Amniotic epithelial cell (primary cell): ENCODE measurements around the gene TNFRSF14.
A peak's percentile ranks its signal among the peaks of the same experiment; 100 is the strongest.

ENCODE experiments used
- DNase-seq: peaks from one replicate; pipeline ENCODE4 v3.0.0-alpha.2; 2010; ENCODE audit warnings: low read depth

TNFRSF14 gene

GRCh38 chr1:2523191-2523890, 32.8 kb upstream of the TNFRSF14 start:
- DNase-seq: no peak

- no peak for DNase-seq
Measured at GRCh38 chr1:2523891-2524609, 32.1 kb upstream of the TNFRSF14 start.

- DNase-seq: no peak
Measured at GRCh38 chr1:2525572-2525919, 30.6 kb upstream of the TNFRSF14 start.

DNA sequence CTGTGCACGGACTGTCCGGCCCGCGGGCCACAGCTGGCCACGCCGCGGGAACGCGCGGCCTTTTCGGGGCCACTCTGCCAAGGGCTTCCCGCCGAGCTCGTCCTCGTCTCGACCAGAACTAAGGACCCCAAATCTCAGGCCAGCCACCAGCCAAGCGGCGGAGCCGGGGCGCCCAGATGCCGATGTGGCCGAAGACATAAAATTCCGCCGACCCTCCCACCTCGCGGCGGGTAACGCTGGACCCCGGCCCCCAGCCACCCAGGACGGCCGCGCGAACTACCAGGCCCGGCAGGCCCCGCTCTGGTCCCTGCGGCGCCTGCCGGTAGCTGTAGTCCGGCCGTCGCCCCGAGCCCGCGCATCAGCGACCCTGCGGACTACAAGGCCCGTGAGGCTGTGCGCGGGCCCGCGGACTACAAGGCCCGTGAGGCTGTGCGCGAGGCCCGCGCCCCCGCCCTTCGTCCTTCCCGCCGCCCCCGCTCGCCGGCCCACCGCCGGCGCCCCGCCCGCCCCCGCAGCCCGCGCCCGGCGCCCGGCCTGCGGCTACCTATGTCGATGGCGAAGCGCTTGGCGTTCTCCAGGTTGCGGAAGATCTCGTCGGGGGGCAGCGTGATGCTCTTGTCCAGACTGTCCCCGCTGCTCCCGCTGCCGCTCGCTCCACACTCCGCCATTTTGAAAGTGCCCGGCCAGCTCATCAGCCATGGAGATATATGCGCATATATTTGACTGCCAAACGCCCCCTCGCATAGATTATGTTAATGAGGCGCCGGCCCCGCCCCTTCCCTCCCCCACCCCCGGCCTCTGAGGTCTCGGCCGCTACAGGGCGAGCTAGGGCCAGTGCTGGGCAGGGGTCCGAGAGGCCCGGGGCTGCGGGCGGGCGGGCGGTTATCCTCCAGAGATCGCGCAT, 30.0 kb upstream of the TNFRSF14 start, which contains the start of gene PANK4:
Gene PANK4, minus strand, starts transcription at position 677 of the 904 bp plus-strand sequence. Its CDS starts 9 bp downstream, at position 668.
- DNase-seq: peak; percentile 91

GRCh38 chr1:2526824-2527555, 29.2 kb upstream of the TNFRSF14 start:
- DNase-seq: peak; percentile 45

DNA sequence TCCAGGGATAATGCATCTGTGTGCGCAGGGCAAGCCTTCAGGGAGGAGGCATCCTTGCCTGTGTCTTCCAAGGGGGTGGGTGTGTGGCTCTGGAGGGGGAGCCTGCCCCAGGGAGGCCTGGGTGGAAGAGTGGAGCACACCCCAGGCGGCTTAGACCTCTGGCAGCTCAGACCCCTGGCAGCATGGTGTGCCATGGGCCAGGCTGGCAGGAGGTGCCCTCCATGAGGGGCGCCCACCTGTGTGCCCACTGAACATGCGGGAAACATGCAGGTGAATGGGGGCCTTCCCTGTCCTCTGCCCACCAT, 28.7 kb upstream of the TNFRSF14 start:
- DNase-seq: no peak

GRCh38 chr1:2528016-2528415, 28.2 kb upstream of the TNFRSF14 start:
- no peak for DNase-seq

GRCh38 chr1:2528611-2528965, 27.6 kb upstream of the TNFRSF14 start:
- no peak for DNase-seq

- DNase-seq: no peak
Measured at GRCh38 chr1:2528966-2529783, 27.0 kb upstream of the TNFRSF14 start.

GRCh38 chr1:2529784-2530512, 26.2 kb upstream of the TNFRSF14 start, which contains the start of gene HES5:
TSS of gene HES5 (minus strand) at chr1:2530263. CDS start at chr1:2530164, 99 bp downstream.
- DNase-seq: no peak

DNA sequence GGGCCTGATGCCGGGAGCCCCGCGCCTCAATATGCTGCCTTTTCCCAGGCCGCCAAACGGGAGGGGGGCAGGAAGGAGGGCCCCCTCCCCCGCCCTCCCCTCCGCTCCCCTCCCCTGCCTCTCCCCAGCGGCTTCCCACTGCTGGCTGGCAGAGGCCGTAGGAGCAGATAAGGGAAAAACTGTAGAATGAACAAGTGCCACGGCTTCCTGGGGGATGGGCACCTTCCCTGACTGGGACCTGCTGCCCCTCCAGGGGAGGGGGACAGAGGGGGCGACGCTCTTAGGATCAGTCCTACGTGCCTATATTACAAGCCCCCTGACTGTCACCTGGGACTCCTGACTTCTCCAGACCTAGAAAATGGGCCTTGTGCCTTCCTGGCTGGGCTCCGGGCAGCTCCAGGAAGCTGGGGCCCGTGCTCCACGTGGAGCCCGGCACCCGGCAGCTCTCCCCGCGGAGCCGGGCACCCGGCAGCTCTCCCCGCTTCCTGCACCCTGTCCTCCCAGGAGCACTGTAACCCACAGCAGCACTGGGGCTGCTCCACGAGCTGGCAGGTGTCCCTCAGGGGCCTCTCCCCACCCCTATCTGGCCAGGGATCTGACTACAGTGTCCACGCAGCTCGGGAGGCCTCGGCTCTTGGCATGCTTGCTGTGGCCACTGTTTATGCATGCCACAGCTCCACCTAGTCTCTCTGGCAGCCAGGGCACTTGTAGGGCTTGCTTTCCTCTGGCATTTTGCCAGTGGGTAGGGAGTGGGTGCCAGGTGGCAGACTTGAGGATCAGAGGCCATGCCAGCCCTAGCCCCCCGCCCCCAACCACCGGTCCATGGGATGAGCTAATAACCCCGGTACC, 25.4 kb upstream of the TNFRSF14 start:
- no peak for DNase-seq

GRCh38 chr1:2532485-2533160, 23.5 kb upstream of the TNFRSF14 start:
- no peak for DNase-seq

DNA sequence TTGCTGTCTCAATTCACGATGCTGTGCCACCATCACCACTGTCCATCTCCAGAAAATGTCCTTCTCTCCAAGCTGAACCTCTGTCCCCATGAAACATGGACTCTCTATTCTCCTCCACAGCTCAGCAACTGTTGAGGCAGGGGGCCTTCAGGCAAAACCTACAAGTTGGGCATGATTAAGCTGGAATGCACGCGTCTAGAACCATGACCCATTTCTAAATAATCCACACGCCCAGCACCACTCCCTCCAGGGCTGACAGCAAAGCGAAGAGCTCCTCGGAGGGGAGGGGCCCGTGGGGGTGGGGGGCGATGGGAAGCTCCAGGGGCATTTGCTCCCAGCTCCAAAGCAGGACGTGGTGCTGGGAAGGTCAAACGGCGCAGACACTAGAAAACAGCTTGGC, 22.8 kb upstream of the TNFRSF14 start:
- DNase-seq: peak; percentile 58

DNA sequence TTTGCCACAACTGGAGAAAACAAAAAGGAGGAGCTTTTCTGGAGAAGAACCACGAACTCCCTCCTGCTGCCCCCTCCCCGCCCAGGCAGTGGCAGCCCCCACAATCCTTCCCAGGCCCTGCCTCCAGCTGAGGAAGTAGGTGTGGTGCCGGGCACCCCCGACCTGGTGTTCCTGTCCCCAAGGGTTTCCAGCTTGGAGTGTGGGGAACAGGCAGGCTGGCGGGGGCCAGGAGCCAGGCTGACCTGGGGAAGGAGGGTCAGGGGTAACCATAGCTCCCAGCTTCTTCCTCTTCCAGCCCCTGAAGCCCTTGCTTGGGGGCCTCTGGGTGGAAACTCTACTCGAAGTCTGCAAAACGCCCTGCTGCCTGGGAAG, 21.9 kb upstream of the TNFRSF14 start:
- no peak for DNase-seq

DNA sequence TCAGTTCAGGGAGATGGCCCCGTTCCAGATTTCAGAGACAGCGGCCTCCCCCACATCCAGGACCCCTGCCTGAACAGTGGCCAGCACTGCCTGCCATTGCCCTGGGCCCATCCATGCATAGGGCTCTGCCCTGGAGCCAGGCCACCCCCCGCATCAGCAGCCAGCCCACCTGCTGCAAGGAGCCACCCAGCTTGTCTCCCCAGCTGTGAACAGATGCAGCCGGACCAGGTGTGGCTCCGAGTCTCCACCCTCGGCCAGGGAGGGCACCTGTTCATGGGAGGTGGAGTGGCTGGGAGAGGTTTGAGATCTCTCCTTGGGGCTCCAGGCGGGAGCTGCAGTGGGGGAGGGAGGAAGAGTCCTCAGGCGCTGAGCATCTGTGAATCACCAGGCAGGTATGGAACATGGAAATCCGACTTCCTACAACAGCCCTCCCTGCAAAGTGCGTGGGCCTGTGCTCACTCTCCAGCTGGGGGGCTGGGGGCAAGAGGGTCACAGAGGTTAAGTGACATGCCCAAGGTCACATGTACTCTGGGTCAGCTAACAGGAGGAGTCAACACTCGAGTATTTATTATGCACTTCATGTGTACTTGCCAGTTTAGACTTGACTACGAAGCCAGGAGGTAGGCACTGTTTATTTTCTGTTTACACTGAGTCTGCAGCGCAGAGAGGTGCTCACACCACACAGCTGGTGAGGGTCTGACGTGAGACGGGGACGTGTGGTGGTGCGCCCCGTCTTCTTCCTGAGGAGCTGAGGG, 21.3 kb upstream of the TNFRSF14 start:
- DNase-seq: peak; percentile 83

DNA sequence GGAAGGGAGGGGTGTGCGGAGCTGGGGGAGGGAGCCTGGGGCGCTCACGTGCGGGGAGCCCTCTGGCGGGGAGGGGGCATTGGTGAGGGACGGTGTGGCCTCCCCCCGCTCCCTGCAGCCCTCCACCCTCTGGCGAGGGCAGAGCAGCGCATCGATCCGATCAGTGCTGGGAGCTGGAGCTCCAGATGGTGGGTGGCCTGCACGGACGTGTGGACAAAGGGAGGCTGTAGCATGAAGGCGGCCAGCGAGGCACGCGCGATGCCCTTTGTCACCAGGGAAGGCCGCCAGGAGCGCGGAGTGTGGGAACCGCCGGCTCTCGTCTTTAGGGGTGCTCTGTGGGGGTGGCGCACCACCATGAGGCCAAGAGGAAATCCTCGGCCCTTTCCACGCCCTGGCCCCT, 20.7 kb upstream of the TNFRSF14 start:
- DNase-seq: no peak

DNA sequence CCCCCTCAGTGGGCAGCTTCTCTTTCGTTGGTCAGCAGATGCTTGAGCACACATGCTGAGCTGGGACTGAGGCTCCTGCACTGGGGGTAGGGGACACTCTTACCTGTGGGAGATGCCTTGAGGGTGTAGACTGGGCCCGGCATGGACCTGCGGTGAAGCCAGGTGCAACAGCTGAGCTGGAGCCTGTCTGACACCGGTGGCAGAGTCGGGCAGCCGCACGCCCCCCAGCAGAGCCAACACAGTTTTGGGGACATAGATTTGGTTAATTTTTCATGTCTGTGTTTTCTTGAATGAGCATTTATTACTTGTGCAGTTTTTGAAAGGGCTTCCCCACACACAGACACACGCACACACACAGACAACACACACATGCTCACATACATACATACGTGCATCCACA, 20.2 kb upstream of the TNFRSF14 start:
- DNase-seq: no peak

GRCh38 chr1:2537784-2538115, 18.4 kb upstream of the TNFRSF14 start:
- DNase-seq: no peak
